ENCODE data around the gene ILDR2.
A peak's percentile ranks its signal among the peaks of the same experiment; 100 is the strongest.

ILDR2 gene

DNA sequence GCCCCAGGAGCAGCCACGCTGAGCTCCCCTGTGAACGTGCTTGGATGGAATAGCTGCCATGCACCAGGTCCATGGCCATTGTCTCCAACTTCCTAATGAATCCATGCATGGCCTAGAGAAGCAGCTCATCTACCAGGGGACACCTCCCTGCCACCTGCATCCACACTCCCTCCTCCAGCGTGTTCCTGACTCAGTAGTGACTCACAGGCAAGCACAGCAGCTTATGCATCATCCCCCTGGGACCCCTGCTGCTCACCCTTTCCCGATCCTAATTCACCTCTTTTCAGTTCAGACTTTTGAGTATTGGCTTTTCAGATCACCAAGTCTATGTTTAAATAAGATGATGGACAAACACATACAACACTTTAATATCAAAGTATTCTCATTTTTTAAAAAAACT is 59.4 kb downstream of the ILDR2 start:
- WGBS (ENCODE audit: insufficient coverage) = 91% methylated on average over 3 of the region's 4 CpGs
- Histone ChIP-seq H3K27me3 (replicated peaks in 2 of 5; ENCODE audit: control insufficient read depth in 4 of 5, insufficient read depth in 5 of 5, low read length in 4 of 5) (peaks cover 12 to 39% (median 16%) of the 10 kb centered on the region in 5 experiments), H3K4me3 (ENCODE audit: control insufficient read depth in 1 of 7, extremely low read depth in 1 of 7, insufficient read depth in 4 of 7, low read depth in 2 of 7, low read length in 6 of 7) (no peak overlapping the region), H3K9me3 (ENCODE audit: control extremely low read depth in 1 of 5, control insufficient read depth in 4 of 5, insufficient read depth in 2 of 5, low read depth in 1 of 5, low read length in 4 of 5) (peaks cover 0 to 7% (median 3%) of the 10 kb centered on the region in 5 experiments), H3K36me3 (ENCODE audit: control insufficient read depth in 4 of 4, insufficient read depth in 4 of 4, low read length in 3 of 4) (no peaks in the 10 kb centered on the region), H3K27ac (ENCODE audit: insufficient read depth in 1 of 2, low read depth in 1 of 2, low read length in 2 of 2, poor library complexity in 1 of 2, severe bottlenecking in 2 of 2) (no peak overlapping the region), H3K4me1 (ENCODE audit: control extremely low read depth in 1 of 4, control insufficient read depth in 4 of 4, insufficient read depth in 4 of 4, low read length in 3 of 4) (peaks cover 0 to 9% (median 6%) of the 10 kb centered on the region in 4 experiments)
- ChIA-PET POLR2A (no interaction called here), CTCF (interaction anchor here (1.1 to 24.8 kb wide), 4 partner anchors 10 to 142 kb away, joined by 3 to 666 read pairs (median 4); no protein-coding TSS in a partner anchor)
- no peak for DNase-seq

- no peak overlapping the region for H3K27ac ChIP-seq (ENCODE audit: insufficient read depth in 1 of 2, low read depth in 1 of 2, low read length in 2 of 2, poor library complexity in 1 of 2, severe bottlenecking in 2 of 2)
- H3K4me1 ChIP-seq (ENCODE audit: control extremely low read depth in 1 of 4, control insufficient read depth in 4 of 4, insufficient read depth in 4 of 4, low read length in 3 of 4) = peaks cover 0 to under 1% (median 0%) of the 10 kb centered on the region in 4 experiments
- H3K36me3 ChIP-seq (ENCODE audit: control insufficient read depth in 4 of 4, insufficient read depth in 4 of 4, low read length in 3 of 4) = no peaks in the 10 kb centered on the region
- H3K4me3 ChIP-seq (ENCODE audit: control insufficient read depth in 1 of 7, extremely low read depth in 1 of 7, insufficient read depth in 4 of 7, low read depth in 2 of 7, low read length in 6 of 7) = no peak overlapping the region
- H3K9me3 ChIP-seq (ENCODE audit: control extremely low read depth in 1 of 5, control insufficient read depth in 4 of 5, insufficient read depth in 2 of 5, low read depth in 1 of 5, low read length in 4 of 5) = peaks cover 0 to 7% (median 3%) of the 10 kb centered on the region in 5 experiments
- WGBS (ENCODE audit: insufficient coverage) = 100% methylated on average over 1 of the region's 1 CpG
- peaks cover 11 to 30% (median 16%) of the 10 kb centered on the region in 5 experiments for H3K27me3 ChIP-seq (replicated peaks in 2 of 5; ENCODE audit: control insufficient read depth in 4 of 5, insufficient read depth in 5 of 5, low read length in 4 of 5)
- ChIA-PET CTCF (interaction anchor here (1.1 to 24.8 kb wide), 3 partner anchors 9 to 143 kb away, joined by 3 to 666 read pairs (median 4); no protein-coding TSS in a partner anchor), POLR2A (no interaction called here)
- DNase-seq = no peak
Measured at GRCh38 chr1:166915042-166915441, 60.3 kb downstream of the ILDR2 start.

DNA sequence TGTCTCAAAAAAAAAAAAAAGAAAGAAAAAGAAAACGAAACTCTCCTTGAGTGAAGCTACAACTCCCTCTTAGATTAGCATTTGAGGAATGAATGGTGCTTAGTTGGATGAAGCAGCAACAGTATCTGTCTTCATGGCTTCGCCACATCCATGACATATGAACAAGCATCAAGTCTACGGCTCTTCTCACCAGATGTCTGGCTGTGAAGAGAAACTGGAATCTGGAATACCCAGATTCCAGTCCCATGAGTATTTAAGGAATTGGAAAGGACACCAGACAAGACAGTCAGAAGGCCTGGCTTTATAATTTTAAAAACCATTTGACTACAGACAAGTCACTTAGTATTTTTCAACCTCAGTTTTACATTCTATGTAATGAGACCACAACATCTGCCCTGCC is 61.2 kb downstream of the ILDR2 start:
- H3K4me3 ChIP-seq (ENCODE audit: control insufficient read depth in 1 of 7, extremely low read depth in 1 of 7, insufficient read depth in 4 of 7, low read depth in 2 of 7, low read length in 6 of 7) = no peak overlapping the region
- CTCF ChIA-PET = interaction anchor here (1.1 to 24.8 kb wide), 3 partner anchors 30 to 144 kb away, joined by 4 to 666 read pairs (median 5); no protein-coding TSS in a partner anchor
- H3K9me3 ChIP-seq (ENCODE audit: control extremely low read depth in 1 of 5, control insufficient read depth in 4 of 5, insufficient read depth in 2 of 5, low read depth in 1 of 5, low read length in 4 of 5) = peaks cover 0 to 7% (median 3%) of the 10 kb centered on the region in 5 experiments
- H3K4me1 ChIP-seq (ENCODE audit: control extremely low read depth in 1 of 4, control insufficient read depth in 4 of 4, insufficient read depth in 4 of 4, low read length in 3 of 4) = no peaks in the 10 kb centered on the region
- POLR2A ChIA-PET = no interaction called here
- H3K27me3 ChIP-seq (replicated peaks in 2 of 5; ENCODE audit: control insufficient read depth in 4 of 5, insufficient read depth in 5 of 5, low read length in 4 of 5) = peaks cover 4 to 21% (median 7%) of the 10 kb centered on the region in 5 experiments
- H3K27ac ChIP-seq (ENCODE audit: insufficient read depth in 1 of 2, low read depth in 1 of 2, low read length in 2 of 2, poor library complexity in 1 of 2, severe bottlenecking in 2 of 2) = no peak overlapping the region
- no peak for DNase-seq
- WGBS (ENCODE audit: insufficient coverage) = 100% methylated on average over 2 of the region's 3 CpGs
- H3K36me3 ChIP-seq (ENCODE audit: control insufficient read depth in 4 of 4, insufficient read depth in 4 of 4, low read length in 3 of 4) = no peaks in the 10 kb centered on the region

DNA sequence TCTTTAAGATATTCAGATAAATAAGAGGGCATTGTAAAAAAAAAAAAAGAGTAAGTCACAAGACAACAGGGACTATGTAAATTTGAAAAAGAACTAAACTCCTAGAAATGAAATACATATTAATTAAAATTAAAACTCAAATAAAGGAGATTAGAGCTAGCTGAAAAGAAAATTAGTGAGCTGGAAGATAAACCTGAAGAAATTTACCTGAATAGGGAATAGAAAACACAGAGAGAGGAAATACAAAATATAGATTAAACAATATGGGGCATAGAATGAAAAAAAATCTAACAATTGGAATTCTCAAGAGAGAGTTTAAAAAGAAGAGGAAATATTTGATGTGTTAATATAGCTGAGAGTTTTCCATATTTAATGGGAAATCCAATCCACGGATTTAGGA is 63.7 kb downstream of the ILDR2 start:
- WGBS (ENCODE audit: insufficient coverage) = no CpG with 5 or more reads among the region's 1 CpG
- ChIA-PET CTCF (interaction anchor here (0.7 to 24.8 kb wide), 7 partner anchors 15 to 147 kb away, joined by 3 to 666 read pairs (median 4); no protein-coding TSS in a partner anchor), POLR2A (no interaction called here)
- peaks cover 0 to 7% (median 3%) of the 10 kb centered on the region in 5 experiments for H3K9me3 ChIP-seq (ENCODE audit: control extremely low read depth in 1 of 5, control insufficient read depth in 4 of 5, insufficient read depth in 2 of 5, low read depth in 1 of 5, low read length in 4 of 5)
- no peak overlapping the region for H3K27ac ChIP-seq (ENCODE audit: insufficient read depth in 1 of 2, low read depth in 1 of 2, low read length in 2 of 2, poor library complexity in 1 of 2, severe bottlenecking in 2 of 2)
- no peaks in the 10 kb centered on the region for H3K36me3 ChIP-seq (ENCODE audit: control insufficient read depth in 4 of 4, insufficient read depth in 4 of 4, low read length in 3 of 4)
- no peaks in the 10 kb centered on the region for H3K27me3 ChIP-seq (replicated peaks in 2 of 5; ENCODE audit: control insufficient read depth in 4 of 5, insufficient read depth in 5 of 5, low read length in 4 of 5)
- H3K4me1 ChIP-seq (ENCODE audit: control extremely low read depth in 1 of 4, control insufficient read depth in 4 of 4, insufficient read depth in 4 of 4, low read length in 3 of 4) = peaks cover 0 to 3% (median under 1%) of the 10 kb centered on the region in 4 experiments
- H3K4me3 ChIP-seq (ENCODE audit: control insufficient read depth in 1 of 7, extremely low read depth in 1 of 7, insufficient read depth in 4 of 7, low read depth in 2 of 7, low read length in 6 of 7) = no peak overlapping the region
- no peak for DNase-seq

GRCh38 chr1:166910396-166910994 is 64.8 kb downstream of the ILDR2 start:
- Histone ChIP-seq H3K4me3 (ENCODE audit: control insufficient read depth in 1 of 7, extremely low read depth in 1 of 7, insufficient read depth in 4 of 7, low read depth in 2 of 7, low read length in 6 of 7) (no peak overlapping the region), H3K36me3 (ENCODE audit: control insufficient read depth in 4 of 4, insufficient read depth in 4 of 4, low read length in 3 of 4) (no peaks in the 10 kb centered on the region), H3K27me3 (replicated peaks in 2 of 5; ENCODE audit: control insufficient read depth in 4 of 5, insufficient read depth in 5 of 5, low read length in 4 of 5) (no peaks in the 10 kb centered on the region), H3K27ac (ENCODE audit: insufficient read depth in 1 of 2, low read depth in 1 of 2, low read length in 2 of 2, poor library complexity in 1 of 2, severe bottlenecking in 2 of 2) (no peak overlapping the region), H3K4me1 (ENCODE audit: control extremely low read depth in 1 of 4, control insufficient read depth in 4 of 4, insufficient read depth in 4 of 4, low read length in 3 of 4) (peaks cover 0 to 9% (median under 1%) of the 10 kb centered on the region in 4 experiments), H3K9me3 (ENCODE audit: control extremely low read depth in 1 of 5, control insufficient read depth in 4 of 5, insufficient read depth in 2 of 5, low read depth in 1 of 5, low read length in 4 of 5) (peaks cover 0 to 7% (median 3%) of the 10 kb centered on the region in 5 experiments)
- DNase-seq = peak; percentile 95 to 97 (median 97)
- WGBS (ENCODE audit: insufficient coverage) = no CpG with 5 or more reads among the region's 1 CpG
- CTCF ChIA-PET = interaction anchor here (0.6 to 24.8 kb wide), 31 partner anchors 8 to 358 kb away, joined by 3 to 666 read pairs (median 4); no protein-coding TSS in a partner anchor
- POLR2A ChIA-PET = no interaction called here

GRCh38 chr1:166908942-166909341 is 66.4 kb downstream of the ILDR2 start:
- POLR2A ChIA-PET = no interaction called here
- Histone ChIP-seq H3K27me3 (replicated peaks in 2 of 5; ENCODE audit: control insufficient read depth in 4 of 5, insufficient read depth in 5 of 5, low read length in 4 of 5) (no peaks in the 10 kb centered on the region), H3K4me1 (ENCODE audit: control extremely low read depth in 1 of 4, control insufficient read depth in 4 of 4, insufficient read depth in 4 of 4, low read length in 3 of 4) (peaks cover 0 to 9% (median under 1%) of the 10 kb centered on the region in 4 experiments), H3K4me3 (ENCODE audit: control insufficient read depth in 1 of 7, extremely low read depth in 1 of 7, insufficient read depth in 4 of 7, low read depth in 2 of 7, low read length in 6 of 7) (no peak overlapping the region), H3K9me3 (ENCODE audit: control extremely low read depth in 1 of 5, control insufficient read depth in 4 of 5, insufficient read depth in 2 of 5, low read depth in 1 of 5, low read length in 4 of 5) (peaks cover 0 to 7% (median 3%) of the 10 kb centered on the region in 5 experiments), H3K27ac (ENCODE audit: insufficient read depth in 1 of 2, low read depth in 1 of 2, low read length in 2 of 2, poor library complexity in 1 of 2, severe bottlenecking in 2 of 2) (no peak overlapping the region), H3K36me3 (ENCODE audit: control insufficient read depth in 4 of 4, insufficient read depth in 4 of 4, low read length in 3 of 4) (no peaks in the 10 kb centered on the region)
- CTCF ChIA-PET = interaction anchor here (0.6 to 24.8 kb wide), 14 partner anchors 12 to 548 kb away, joined by 3 to 666 read pairs (median 4); no protein-coding TSS in a partner anchor
- 91% methylated on average over 1 of the region's 1 CpG for WGBS (ENCODE audit: insufficient coverage)
- no peak for DNase-seq

DNA sequence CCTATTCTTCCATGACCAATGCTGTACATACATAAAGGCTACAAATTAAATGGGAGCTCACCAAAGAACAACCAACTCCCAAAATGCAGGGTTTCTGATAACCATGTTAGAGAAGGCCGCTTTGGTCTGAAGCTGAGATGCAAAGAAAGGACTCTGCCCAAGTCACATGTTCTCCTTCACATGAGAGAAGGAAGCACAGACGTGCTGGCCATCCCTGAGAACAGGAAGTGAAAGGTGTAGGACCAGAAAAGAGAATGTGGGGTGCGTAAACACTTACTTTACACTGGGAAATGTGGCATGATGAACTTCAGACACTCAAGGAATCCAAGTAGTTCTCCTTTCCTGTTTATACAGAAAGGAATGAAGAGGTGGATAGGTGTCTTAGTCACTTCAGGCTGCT is 67.6 kb downstream of the ILDR2 start:
- ChIA-PET CTCF (interaction anchor here (5.5 to 24.8 kb wide), 2 partner anchors 25 to 150 kb away, joined by 42 to 666 read pairs; no protein-coding TSS in a partner anchor), POLR2A (no interaction called here)
- H3K4me1 ChIP-seq (ENCODE audit: control extremely low read depth in 1 of 4, control insufficient read depth in 4 of 4, insufficient read depth in 4 of 4, low read length in 3 of 4) = peaks cover 1 to 16% (median 5%) of the 10 kb centered on the region in 4 experiments
- no peak overlapping the region for H3K4me3 ChIP-seq (ENCODE audit: control insufficient read depth in 1 of 7, extremely low read depth in 1 of 7, insufficient read depth in 4 of 7, low read depth in 2 of 7, low read length in 6 of 7)
- peaks cover 0 to 7% (median 3%) of the 10 kb centered on the region in 5 experiments for H3K9me3 ChIP-seq (ENCODE audit: control extremely low read depth in 1 of 5, control insufficient read depth in 4 of 5, insufficient read depth in 2 of 5, low read depth in 1 of 5, low read length in 4 of 5)
- H3K27ac ChIP-seq (ENCODE audit: insufficient read depth in 1 of 2, low read depth in 1 of 2, low read length in 2 of 2, poor library complexity in 1 of 2, severe bottlenecking in 2 of 2) = no peak overlapping the region
- no peaks in the 10 kb centered on the region for H3K27me3 ChIP-seq (replicated peaks in 2 of 5; ENCODE audit: control insufficient read depth in 4 of 5, insufficient read depth in 5 of 5, low read length in 4 of 5)
- 53% methylated on average over 3 of the region's 3 CpGs for WGBS (ENCODE audit: insufficient coverage)
- H3K36me3 ChIP-seq (ENCODE audit: control insufficient read depth in 4 of 4, insufficient read depth in 4 of 4, low read length in 3 of 4) = no peaks in the 10 kb centered on the region
- DNase-seq = no peak

Measured in common myeloid progenitor, CD34-positive (primary cell).